B cell (primary cell): ENCODE results near the gene BCAR3. TPM values are rescaled to one million over a fixed set of nuclear protein-coding genes. Genes with fewer than 3 reads are reported as not detected.

Source experiments
- ATAC-seq: fragments of 200-7000 bp; cut with Tn5 transposase; one replicate; pipeline ENCODE4 v1.10.0; 2021; ENCODE audit warnings: low read depth, mild to moderate bottlenecking, moderate number of reproducible peaks, moderate library complexity
- CTCF ChIA-PET: fragments of 350-600 bp; sonication (Branson Sonifier 250); formaldehyde crosslinking; loops from one replicate; lab custom pipeline; 2021; ENCODE audit warnings: antibody characterized with exemption, inconsistent platforms; lab: Charles Lee
- POLR2A ChIA-PET: fragments of 350-600 bp; sonication (Branson Sonifier 250); formaldehyde crosslinking; loops from one replicate; lab custom pipeline; 2021; ENCODE audit warnings: antibody characterized with exemption; lab: Charles Lee
- DNase-seq: peaks from one replicate; pipeline ENCODE4 v3.0.0; 2013
- H2AFZ ChIP-seq: 2 replicates; pipeline ENCODE4 v1.6.1; 2012; ENCODE audit warnings: mild to moderate bottlenecking, low read depth, low read length; ENCODE audit not compliant: insufficient read depth, poor library complexity, severe bottlenecking
- H3K27ac ChIP-seq, 2 donors: 1 replicate in 1 of 2; 2 replicates in 1 of 2; pipeline ENCODE4 v1.5.1; 2012 to 2013; ENCODE audit warnings: low read length in 2 of 2, mild to moderate bottlenecking in 2 of 2, moderate library complexity in 1 of 2
- H3K27me3 ChIP-seq, 4 experiments: fragments of 200-600 bp in 1 of 4; sonication (generic) in 1 of 4; replicated peaks in 1 of 4; 1 replicate in 2 of 4; 2 replicates in 2 of 4; pipeline versions ENCODE4 v1.6.1 to v1.7.0; 2013 to 2016; ENCODE audit warnings: low read length in 3 of 4, mild to moderate bottlenecking in 2 of 4, mixed read lengths in 1 of 4, moderate library complexity in 1 of 4; ENCODE audit not compliant: insufficient read depth in 4 of 4, control insufficient read depth in 3 of 4; ENCODE audit errors: control extremely low read depth in 1 of 4
- H3K36me3 ChIP-seq, 2 experiments: replicated peaks in 1 of 2; 1 replicate in 1 of 2; 2 replicates in 1 of 2; pipeline versions ENCODE4 v1.6.1 to v1.7.1; 2013; ENCODE audit warnings: low read length in 1 of 2; ENCODE audit not compliant: insufficient read depth in 2 of 2, control insufficient read depth in 1 of 2; ENCODE audit errors: control extremely low read depth in 1 of 2, extremely low read depth in 1 of 2
- H3K4me1 ChIP-seq, 2 donors: fragments of 200-600 bp in 1 of 2; sonication (generic) in 1 of 2; 1 replicate in 1 of 2; 2 replicates in 1 of 2; pipeline versions ENCODE4 v1.5.1 to v1.6.1; 2013 to 2017; ENCODE audit warnings: low read length in 2 of 2; ENCODE audit not compliant: control insufficient read depth in 2 of 2, insufficient read depth in 2 of 2
- H3K4me2 ChIP-seq: replicated peaks from 2 replicates; pipeline ENCODE3; 2012; ENCODE audit warnings: mild to moderate bottlenecking, low read depth, low read length; ENCODE audit not compliant: poor library complexity, severe bottlenecking
- H3K4me3 ChIP-seq, 5 experiments: fragments of 200-600 bp in 1 of 5; sonication (generic) in 1 of 5; 1 replicate in 3 of 5; 2 replicates in 2 of 5; pipeline versions ENCODE4 v1.5.1 to v1.7.0; 2011 to 2016; ENCODE audit warnings: low read length in 4 of 5, mild to moderate bottlenecking in 4 of 5, low read depth in 2 of 5, control low read depth in 1 of 5, moderate library complexity in 1 of 5; ENCODE audit not compliant: insufficient read depth in 1 of 5; ENCODE audit errors: control extremely low read depth in 1 of 5, extremely low read depth in 1 of 5
- H3K79me2 ChIP-seq: fragments of 200-600 bp; sonication (generic); one replicate; pipeline ENCODE4 v1.6.0; 2016; ENCODE audit warnings: low read length; ENCODE audit not compliant: control insufficient read depth, insufficient read depth
- H3K9ac ChIP-seq: fragments of 200-600 bp; sonication (generic); 2 replicates; pipeline ENCODE4 v1.6.1; 2017; ENCODE audit warnings: mild to moderate bottlenecking, low read length, moderate library complexity
- H3K9me3 ChIP-seq, 3 donors: one replicate each; pipeline versions ENCODE4 v1.6.1 to v1.7.1; 2013; ENCODE audit warnings: low read length in 2 of 3; ENCODE audit not compliant: control insufficient read depth in 2 of 3, insufficient read depth in 1 of 3; ENCODE audit errors: control extremely low read depth in 1 of 3
- H4K20me1 ChIP-seq: 2 replicates; pipeline ENCODE4 v1.6.0; 2012; ENCODE audit warnings: mild to moderate bottlenecking, low read length; ENCODE audit not compliant: insufficient read depth, control insufficient read depth, poor library complexity, severe bottlenecking
- H3K27ac Mint-ChIP-seq: one replicate; pipeline ENCODE4 v1.8.0; 2021; ENCODE audit warnings: mixed read lengths
- H3K27me3 Mint-ChIP-seq: one replicate; pipeline ENCODE4 v1.8.0; 2021; ENCODE audit warnings: mixed read lengths
- H3K4me1 Mint-ChIP-seq: one replicate; pipeline ENCODE4 v1.8.0; 2021; ENCODE audit warnings: mixed read lengths
- H3K4me3 Mint-ChIP-seq: one replicate; pipeline ENCODE4 v1.8.0; 2021; ENCODE audit warnings: mixed read lengths
- H3K9me3 Mint-ChIP-seq: one replicate; pipeline ENCODE4 v1.8.0; 2022; ENCODE audit warnings: mixed read lengths; ENCODE audit not compliant: insufficient read depth
- CTCF ChIP-seq: fragments of 200-600 bp; IDR thresholded peaks from one replicate; pipeline ENCODE4 v1.8.0; 2022; ENCODE audit warnings: antibody characterized with exemption, mild to moderate bottlenecking
- EZH2 ChIP-seq: IDR thresholded peaks from 2 replicates; pipeline ENCODE4 v1.6.1; 2012; ENCODE audit warnings: borderline replicate concordance, low read depth, mild to moderate bottlenecking, moderate library complexity, low read length; ENCODE audit not compliant: insufficient read depth, poor library complexity, severe bottlenecking
- WGBS: methylation state at CpG from one replicate; pipeline ENCODE4 v1.1.5; 2013; ENCODE audit warnings: missing lambda C conversion rate; ENCODE audit not compliant: insufficient coverage; 5-methylcytosine and 5-hydroxymethylcytosine counted together
- intact Hi-C: fragments of 100-400 bp; cut with micrococcal nuclease; formaldehyde crosslinking; loops from one replicate; pipeline ENCODE4 v1.10.0; 2022
- polyA plus RNA-seq: library from polyadenylated mRNA; depleted of rRNA; stranded (reverse); fragments of >200 nt; gene quantifications from 2 replicates; pipeline ENCODE4 v1.2.3, GENCODE V29; 2012
- total RNA-seq, 2 donors: library from RNA; stranded (reverse); fragments of 120-200 nt in 1 of 2; gene quantifications; 1 replicate in 1 of 2; 2 replicates in 1 of 2; pipeline versions ENCODE4 v1.2.3 to v1.2.4, GENCODE V29; 2013 to 2022

Gene BCAR3
- total and polyA plus RNA-seq, 2 donors (not counting 1 experiment from before 2014, with no cell fraction given): 6.7 to 13.0 TPM

GRCh38 chr1:93659822-93660503 is 21.7 kb downstream of the BCAR3 start:
- no peak overlapping the region for H3K4me3 ChIP-seq
- no peak overlapping the region for H3K9ac ChIP-seq
- no peak overlapping the region for H3K27ac ChIP-seq
- CTCF ChIA-PET: interaction anchor here (0.7 to 1.2 kb wide), 4 partner anchors 8 to 1459 kb away, joined by 3 to 4 read pairs (median 4); no protein-coding TSS in a partner anchor
- H3K27me3 Mint-ChIP-seq: no peaks in the 10 kb centered on the region
- no peaks in the 10 kb centered on the region for H3K4me1 ChIP-seq
- no peaks in the 10 kb centered on the region for H4K20me1 ChIP-seq
- intact Hi-C loops: no loop called here
- no peaks in the 10 kb centered on the region for H3K9me3 ChIP-seq
- H3K79me2 ChIP-seq: peaks cover 33% of the 10 kb centered on the region
- DNase-seq: no peak
- WGBS: no CpG with 5 or more reads among the region's 9 CpGs
- H3K4me1 Mint-ChIP-seq: peaks cover 20% of the 10 kb centered on the region
- H3K9me3 Mint-ChIP-seq: no peaks in the 10 kb centered on the region
- no peak overlapping the region for H3K4me2 ChIP-seq
- no peak overlapping the region for H3K4me3 Mint-ChIP-seq
- peaks cover 3 to 5% of the 10 kb centered on the region in 2 experiments for H3K36me3 ChIP-seq
- TF ChIP-seq EZH2: no peak
- no peak for TF ChIP-seq CTCF
- no peak overlapping the region for H3K27ac Mint-ChIP-seq
- ATAC-seq: no peak
- POLR2A ChIA-PET: no interaction called here
- H3K27me3 ChIP-seq: no peaks in the 10 kb centered on the region
- no peak overlapping the region for H2AFZ ChIP-seq

GRCh38 chr1:93658188-93658587 is 23.4 kb downstream of the BCAR3 start:
- Histone ChIP-seq H3K4me1 (no peaks in the 10 kb centered on the region), H3K4me2 (no peak overlapping the region), H4K20me1 (no peaks in the 10 kb centered on the region), H3K27ac (no peak overlapping the region), H2AFZ (no peak overlapping the region), H3K9ac (no peak overlapping the region), H3K79me2 (peaks cover 35% of the 10 kb centered on the region), H3K4me3 (no peak overlapping the region), H3K27me3 (no peaks in the 10 kb centered on the region), H3K36me3 (peaks cover 0 to 5% of the 10 kb centered on the region in 2 experiments), H3K9me3 (no peaks in the 10 kb centered on the region)
- DNase-seq (no peak), ATAC-seq (no peak)
- H3K27me3 Mint-ChIP-seq: no peaks in the 10 kb centered on the region
- no peak overlapping the region for H3K4me3 Mint-ChIP-seq
- peaks cover 13% of the 10 kb centered on the region for H3K4me1 Mint-ChIP-seq
- no peaks in the 10 kb centered on the region for H3K9me3 Mint-ChIP-seq
- intact Hi-C loops: no loop called here
- no peak overlapping the region for H3K27ac Mint-ChIP-seq
- TF ChIP-seq EZH2: no peak
- no peak for TF ChIP-seq CTCF
- ChIA-PET CTCF (interaction anchor here (0.6 to 1.0 kb wide), 3 partner anchors 14 to 28 kb away, joined by 3 to 4 read pairs (median 3); no protein-coding TSS in a partner anchor), POLR2A (no interaction called here)
- 100% methylated on average over 4 of the region's 5 CpGs for WGBS
